Left cardiac atrium (tissue), 4 donors: ENCODE measurements around the gene KRTAP5-6. TPM values are rescaled to one million over a fixed set of nuclear protein-coding genes. Genes with fewer than 3 reads are reported as not detected.

Experiments
- ATAC-seq, 2 donors: fragments of 200-7000 bp; cut with Tn5 transposase; one replicate each; pipeline ENCODE4 v1.9.1; 2020; ENCODE audit warnings: mild to moderate bottlenecking in 2 of 2, moderate library complexity in 2 of 2
- DNase-seq: peaks from one replicate; pipeline ENCODE4 v3.0.0-alpha.2; 2020
- intact Hi-C, 2 donors: fragments of 100-400 bp; cut with DNase I; formaldehyde crosslinking; loops; one replicate each; pipeline versions ENCODE4 v1.14.1 to v1.15.1; 2022 to 2023
- total RNA-seq, 2 donors: library from RNA; stranded (reverse); fragmentation: NEBNext Ultra II Directional; extraction: Animal tissue kit (Norgen Biotek cat#: 25700); gene quantifications; one replicate each; pipeline ENCODE4 v1.2.1, GENCODE V29; 2021
- donor health status: DM: no; HTN: yes; CAD: no.
- donor health status: DM: no; HTN: yes; CAD: no; lungs with severe emphysema.
- donor health status: DM: yes; HTN: yes; CAD: no.
- donor health status: Dilated cardiomyopathy.

The KRTAP5-6 gene
- total RNA-seq, 2 donors from 2014 or later = not detected

GRCh38 chr11:1693327-1694063 is 3.5 kb upstream of the KRTAP5-6 start:
- intact Hi-C loops = loop anchor here (1.0 to 5.0 kb wide), 5 partner anchors 41 to 459 kb away; no protein-coding TSS in a partner anchor
- ATAC-seq (peak; percentile 88 to 89), DNase-seq (peak; percentile 80)

GRCh38 chr11:1694064-1694845 is 2.7 kb upstream of the KRTAP5-6 start:
- DNase-seq (peak; percentile 88), ATAC-seq (peak; percentile 97)
- intact Hi-C loops = loop anchor here (1.0 to 5.0 kb wide), 5 partner anchors 42 to 459 kb away; no protein-coding TSS in a partner anchor

- ATAC-seq = no peak
- intact Hi-C loops = loop anchor here (1.0 to 5.0 kb wide), 5 partner anchors 43 to 458 kb away; no protein-coding TSS in a partner anchor
- DNase-seq = no peak
These were observed 2.0 kb upstream of the KRTAP5-6 start for GRCh38 chr11:1694846-1695547.

GRCh38 chr11:1695548-1696108 is 1.4 kb upstream of the KRTAP5-6 start:
- intact Hi-C loops = loop anchor here in 1 of 2 donors (2.0 kb wide), 2 partner anchors 137 to 457 kb away; no protein-coding TSS in a partner anchor
- no peak for ATAC-seq

GRCh38 chr11:1699771-1700170 is 2.8 kb downstream of the KRTAP5-6 start:
- intact Hi-C loops = no loop called here
- ATAC-seq = no peak
- no peak for DNase-seq

More at GRCh38 chr11:1695548-1696108, 1.4 kb upstream of the KRTAP5-6 start:
- DNase-seq = no peak

GRCh38 chr11:1701091-1701807 is 4.3 kb downstream of the KRTAP5-6 start:
- intact Hi-C loops = no loop called here
- DNase-seq (no peak), ATAC-seq (no peak)

- ATAC-seq = no peak
- intact Hi-C loops = no loop called here
These were observed 5.5 kb downstream of the KRTAP5-6 start for GRCh38 chr11:1702506-1702905.

GRCh38 chr11:1703146-1703545 is 6.2 kb downstream of the KRTAP5-6 start:
- DNase-seq (no peak), ATAC-seq (no peak)
- intact Hi-C loops = no loop called here

More at GRCh38 chr11:1702506-1702905, 5.5 kb downstream of the KRTAP5-6 start:
- DNase-seq = no peak

- intact Hi-C loops = no loop called here
These were observed 8.4 kb downstream of the KRTAP5-6 start for GRCh38 chr11:1705126-1706052.

GRCh38 chr11:1706634-1707400 is 9.8 kb downstream of the KRTAP5-6 start:
- ATAC-seq (peak in 1 of 2 donors; percentile 38), DNase-seq (no peak)
- intact Hi-C loops = no loop called here

More at GRCh38 chr11:1705126-1706052, 8.4 kb downstream of the KRTAP5-6 start:
- ATAC-seq (no peak), DNase-seq (no peak)

GRCh38 chr11:1707751-1708150 is 10.8 kb downstream of the KRTAP5-6 start:
- ATAC-seq (no peak), DNase-seq (no peak)
- intact Hi-C loops = no loop called here

GRCh38 chr11:1708716-1709115 is 11.7 kb downstream of the KRTAP5-6 start:
- DNase-seq = no peak

GRCh38 chr11:1714908-1715885 is 18.2 kb downstream of the KRTAP5-6 start:
- intact Hi-C loops = no loop called here
- peak; percentile 70 to 84 for ATAC-seq
- no peak for DNase-seq

More at GRCh38 chr11:1708716-1709115, 11.7 kb downstream of the KRTAP5-6 start:
- intact Hi-C loops = no loop called here
- ATAC-seq = no peak

GRCh38 chr11:1717745-1718144 is 20.8 kb downstream of the KRTAP5-6 start:
- DNase-seq = no peak
- ATAC-seq = peak in 1 of 2 donors; percentile 77
- intact Hi-C loops = no loop called here

- intact Hi-C loops = no loop called here
- DNase-seq (no peak), ATAC-seq (no peak)
These were observed 21.3 kb downstream of the KRTAP5-6 start for GRCh38 chr11:1718326-1718725.
